ENCODE results near the gene PLEKHG4. TPM values are rescaled to one million over a fixed set of nuclear protein-coding genes. Genes with fewer than 3 reads are reported as not detected.

The PLEKHG4 gene
- total RNA-seq, 1 experiment from 2014 or later, result 14.0 TPM

- H3K36me3 ChIP-seq (ENCODE audit: low read depth), result no peaks in the 10 kb centered on the region
- CTCF ChIA-PET, result interaction anchor here (0.5 to 1.5 kb wide), 17 partner anchors 9 to 269 kb away, joined by 3 to 9 read pairs (median 4); no protein-coding TSS in a partner anchor
- peaks cover 30% of the 10 kb centered on the region for H3K79me2 ChIP-seq (ENCODE audit: low read depth)
- TF ChIP-seq CTCF (conservative IDR thresholded peaks at IDR 0.05) (no peak), EZH2 (IDR thresholded peaks at IDR 0.05; ENCODE audit: low read depth) (no peak)
- H4K20me1 ChIP-seq (ENCODE audit: insufficient read depth), result no peaks in the 10 kb centered on the region
- H3K4me2 ChIP-seq, result peak within 1 kb of the TSS; percentile 87
- no peaks in the 10 kb centered on the region; the same call in 1 of the 2 replicates for H3K27me3 ChIP-seq (ENCODE audit: insufficient read depth, low read depth)
- H3K4me1 ChIP-seq (replicated peaks; ENCODE audit: insufficient read depth), result peaks cover 42% of the 10 kb centered on the region
- BruUV-seq (replicated peaks), result no TSS peak
- H3K4me3 ChIP-seq, result peak within 1 kb of the TSS; percentile 90
- peaks cover 50% of the 10 kb centered on the region; the same call in 1 of the 2 replicates for H3F3A ChIP-seq (ENCODE audit: insufficient read depth, low read depth)
- peak; percentile 84 to 98 for DNase-seq
- intact Hi-C loops (cut with micrococcal nuclease; ENCODE audit: unreplicated experiment), result loop anchor here (2.0 to 10.0 kb wide), 5 partner anchors 21 to 987 kb away; partner anchors contain the start of genes ESRP2, NOL3 and TMEM208
- peak within 1 kb of the TSS; percentile 90 for H2AFZ ChIP-seq
- H3K9me3 ChIP-seq (ENCODE audit: insufficient read depth, low read depth), result no peaks in the 10 kb centered on the region
- POLR2A ChIA-PET (ENCODE audit: unreplicated experiment), result interaction anchor here (0.5 to 1.4 kb wide), 19 partner anchors 21 to 719 kb away, joined by 3 to 24 read pairs (median 7); partner anchors contain the start of gene TMEM208
- H3K27ac ChIP-seq, result peak within 1 kb of the TSS; percentile 76
- no peaks in the 10 kb centered on the region for H3K9me2 ChIP-seq (ENCODE audit: insufficient read depth)
These were observed 31.9 kb upstream of the PLEKHG4 start, which contains the start of gene FHOD1 for GRCh38 chr16:67247192-67248072. FHOD1 (minus strand) TSS chr16:67247481; CDS start chr16:67247410, 71 bp downstream.

GRCh38 chr16:67248073-67248400 lies 31.3 kb upstream of the PLEKHG4 start:
- H3K9me3 ChIP-seq (ENCODE audit: insufficient read depth, low read depth), result no peaks in the 10 kb centered on the region
- H3K36me3 ChIP-seq (ENCODE audit: low read depth), result no peaks in the 10 kb centered on the region
- H3K27ac ChIP-seq, result no peak overlapping the region
- peaks cover 37% of the 10 kb centered on the region for H3K4me1 ChIP-seq (replicated peaks; ENCODE audit: insufficient read depth)
- H3F3A ChIP-seq (ENCODE audit: insufficient read depth, low read depth), result peaks cover 47% of the 10 kb centered on the region; the same call in 1 of the 2 replicates
- no TSS peak for BruUV-seq (replicated peaks)
- no peaks in the 10 kb centered on the region for H3K9me2 ChIP-seq (ENCODE audit: insufficient read depth)
- intact Hi-C loops (cut with micrococcal nuclease; ENCODE audit: unreplicated experiment), result loop anchor here (5.0 to 10.0 kb wide), 2 partner anchors 76 to 987 kb away; partner anchors contain the start of genes ESRP2 and NOL3
- DNase-seq, result no peak
- POLR2A ChIA-PET (ENCODE audit: unreplicated experiment), result interaction anchor here (0.5 to 1.3 kb wide), 6 partner anchors 29 to 718 kb away, joined by 3 to 8 read pairs (median 6); no protein-coding TSS in a partner anchor
- H2AFZ ChIP-seq, result peak overlapping the region; percentile 77
- peaks cover 26% of the 10 kb centered on the region for H3K79me2 ChIP-seq (ENCODE audit: low read depth)
- CTCF ChIA-PET, result interaction anchor here (0.5 to 1.0 kb wide), 3 partner anchors 31 to 47 kb away, joined by 3 to 4 read pairs (median 3); no protein-coding TSS in a partner anchor
- H3K4me3 ChIP-seq, result peak overlapping the region; percentile 90
- H3K27me3 ChIP-seq (ENCODE audit: insufficient read depth, low read depth), result no peaks in the 10 kb centered on the region; the same call in 1 of the 2 replicates
- H4K20me1 ChIP-seq (ENCODE audit: insufficient read depth), result no peaks in the 10 kb centered on the region
- no peak for TF ChIP-seq CTCF (conservative IDR thresholded peaks at IDR 0.05)
- TF ChIP-seq EZH2 (IDR thresholded peaks at IDR 0.05; ENCODE audit: low read depth), result no peak
- peak overlapping the region; percentile 87 for H3K4me2 ChIP-seq

Data from PC-9 (cell line).